ENCODE data around the gene PROCA1. TPM values are rescaled to one million over a fixed set of nuclear protein-coding genes. Genes with fewer than 3 reads are reported as not detected.
A peak's percentile ranks its signal among the peaks of the same experiment; 100 is the strongest.

PROCA1 gene
- total and polyA plus RNA-seq, 9 of the 15 experiments (the other 6 are each of a cell fraction or from before 2014, with no cell fraction given), result 0.78 to 16.2 (median 5.6) TPM

DNA sequence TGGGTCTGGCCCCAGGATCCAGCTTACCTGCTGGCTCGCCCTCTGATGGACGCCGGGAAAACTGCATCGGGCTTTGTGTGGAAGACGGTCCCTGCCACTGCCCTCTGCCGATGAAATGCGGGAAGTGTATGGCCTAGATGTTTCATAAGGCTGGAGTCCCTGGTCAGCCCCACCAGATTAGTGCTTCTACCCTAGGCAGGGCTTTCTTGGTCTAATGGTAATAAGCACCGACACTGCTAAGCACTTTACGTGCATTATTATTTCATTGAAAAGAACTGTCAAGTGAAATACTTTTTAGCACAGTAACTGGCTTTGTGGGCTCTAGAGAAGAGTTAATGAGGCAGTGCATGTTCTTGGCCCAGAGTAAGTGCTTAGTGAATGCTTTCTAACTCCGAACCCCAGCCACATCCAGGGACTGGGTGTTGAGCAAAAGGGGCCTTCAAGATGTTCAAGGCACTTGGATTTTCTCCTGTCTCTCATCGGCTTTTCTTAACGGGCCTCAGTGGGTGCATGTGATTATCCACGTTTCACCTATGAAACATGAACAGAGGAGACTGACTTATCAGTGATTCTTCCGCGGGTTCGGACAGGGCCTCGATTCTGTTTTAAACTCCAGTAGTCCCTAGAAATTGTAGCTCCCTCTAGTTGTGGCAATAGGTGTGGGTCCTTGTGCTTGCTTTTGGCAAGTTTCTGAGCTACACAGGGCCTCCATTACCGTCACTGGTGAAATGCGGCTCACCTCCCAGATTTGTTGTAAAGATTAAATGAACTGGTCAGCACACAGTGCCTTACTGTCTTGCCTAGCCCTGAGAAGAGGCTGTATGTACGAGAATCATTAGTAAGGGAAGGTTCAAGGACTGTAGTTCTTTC lies 38.7 kb upstream of the PROCA1 start (continued):
- TF ChIP-seq, protein P1, sequence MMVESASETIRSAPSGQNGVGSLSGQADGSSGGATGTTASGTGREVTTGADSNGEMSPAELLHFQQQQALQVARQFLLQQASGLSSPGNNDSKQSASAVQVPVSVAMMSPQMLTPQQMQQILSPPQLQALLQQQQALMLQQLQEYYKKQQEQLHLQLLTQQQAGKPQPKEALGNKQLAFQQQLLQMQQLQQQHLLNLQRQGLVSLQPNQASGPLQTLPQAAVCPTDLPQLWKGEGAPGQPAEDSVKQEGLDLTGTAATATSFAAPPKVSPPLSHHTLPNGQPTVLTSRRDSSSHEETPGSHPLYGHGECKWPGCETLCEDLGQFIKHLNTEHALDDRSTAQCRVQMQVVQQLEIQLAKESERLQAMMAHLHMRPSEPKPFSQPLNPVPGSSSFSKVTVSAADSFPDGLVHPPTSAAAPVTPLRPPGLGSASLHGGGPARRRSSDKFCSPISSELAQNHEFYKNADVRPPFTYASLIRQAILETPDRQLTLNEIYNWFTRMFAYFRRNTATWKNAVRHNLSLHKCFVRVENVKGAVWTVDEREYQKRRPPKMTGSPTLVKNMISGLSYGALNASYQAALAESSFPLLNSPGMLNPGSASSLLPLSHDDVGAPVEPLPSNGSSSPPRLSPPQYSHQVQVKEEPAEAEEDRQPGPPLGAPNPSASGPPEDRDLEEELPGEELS (CRISPR knock-in tag; IDR thresholded peaks at IDR 0.05; ENCODE audit: borderline replicate concordance), result no peak
- peak; percentile 50; the same call in 1 of the 2 replicates for TF ChIP-seq TEAD4 (IDR thresholded peaks at IDR 0.05; ENCODE audit: low read length)
- TF ChIP-seq TEAD4 (CRISPR knock-in tag; IDR thresholded peaks at IDR 0.05; ENCODE audit: borderline replicate concordance), result no peak
- TF ChIP-seq ZNF24 (IDR thresholded peaks at IDR 0.05), result no peak
- TF ChIP-seq NFIC (IDR thresholded peaks at IDR 0.05), result no peak
- TF ChIP-seq KDM5B (IDR thresholded peaks at IDR 0.05; ENCODE audit: insufficient replicate concordance, low read depth, low read length), result no peak
- no peak for TF ChIP-seq MEF2D (tag; conservative IDR thresholded peaks at IDR 0.05; ENCODE audit: low read depth)
- no peak for TF ChIP-seq KLF6 (CRISPR knock-in tag; IDR thresholded peaks at IDR 0.05; ENCODE audit: borderline replicate concordance)
- TF ChIP-seq CBX1 (IDR thresholded peaks at IDR 0.05; ENCODE audit: low read depth), result no peak; the same call in 1 of the 2 replicates
- no peak for TF ChIP-seq KAT8 (IDR thresholded peaks at IDR 0.05; ENCODE audit: low read depth)
- no peak for TF ChIP-seq ZNF699 (CRISPR knock-in tag; IDR thresholded peaks at IDR 0.05; ENCODE audit: insufficient replicate concordance)
- no peak for TF ChIP-seq TAF9B (IDR thresholded peaks at IDR 0.05; ENCODE audit: partially characterized antibody)
- peak; percentile 61; the same call in 1 of the 2 replicates for TF ChIP-seq RNF2 (IDR thresholded peaks at IDR 0.05)
- no peak for TF ChIP-seq TSC22D4 (tag; IDR thresholded peaks at IDR 0.05)
- peak; percentile 78; the same call in 1 of the 2 replicates for TF ChIP-seq SP1 (CRISPR knock-in tag; IDR thresholded peaks at IDR 0.05)
- TF ChIP-seq, protein P2, sequence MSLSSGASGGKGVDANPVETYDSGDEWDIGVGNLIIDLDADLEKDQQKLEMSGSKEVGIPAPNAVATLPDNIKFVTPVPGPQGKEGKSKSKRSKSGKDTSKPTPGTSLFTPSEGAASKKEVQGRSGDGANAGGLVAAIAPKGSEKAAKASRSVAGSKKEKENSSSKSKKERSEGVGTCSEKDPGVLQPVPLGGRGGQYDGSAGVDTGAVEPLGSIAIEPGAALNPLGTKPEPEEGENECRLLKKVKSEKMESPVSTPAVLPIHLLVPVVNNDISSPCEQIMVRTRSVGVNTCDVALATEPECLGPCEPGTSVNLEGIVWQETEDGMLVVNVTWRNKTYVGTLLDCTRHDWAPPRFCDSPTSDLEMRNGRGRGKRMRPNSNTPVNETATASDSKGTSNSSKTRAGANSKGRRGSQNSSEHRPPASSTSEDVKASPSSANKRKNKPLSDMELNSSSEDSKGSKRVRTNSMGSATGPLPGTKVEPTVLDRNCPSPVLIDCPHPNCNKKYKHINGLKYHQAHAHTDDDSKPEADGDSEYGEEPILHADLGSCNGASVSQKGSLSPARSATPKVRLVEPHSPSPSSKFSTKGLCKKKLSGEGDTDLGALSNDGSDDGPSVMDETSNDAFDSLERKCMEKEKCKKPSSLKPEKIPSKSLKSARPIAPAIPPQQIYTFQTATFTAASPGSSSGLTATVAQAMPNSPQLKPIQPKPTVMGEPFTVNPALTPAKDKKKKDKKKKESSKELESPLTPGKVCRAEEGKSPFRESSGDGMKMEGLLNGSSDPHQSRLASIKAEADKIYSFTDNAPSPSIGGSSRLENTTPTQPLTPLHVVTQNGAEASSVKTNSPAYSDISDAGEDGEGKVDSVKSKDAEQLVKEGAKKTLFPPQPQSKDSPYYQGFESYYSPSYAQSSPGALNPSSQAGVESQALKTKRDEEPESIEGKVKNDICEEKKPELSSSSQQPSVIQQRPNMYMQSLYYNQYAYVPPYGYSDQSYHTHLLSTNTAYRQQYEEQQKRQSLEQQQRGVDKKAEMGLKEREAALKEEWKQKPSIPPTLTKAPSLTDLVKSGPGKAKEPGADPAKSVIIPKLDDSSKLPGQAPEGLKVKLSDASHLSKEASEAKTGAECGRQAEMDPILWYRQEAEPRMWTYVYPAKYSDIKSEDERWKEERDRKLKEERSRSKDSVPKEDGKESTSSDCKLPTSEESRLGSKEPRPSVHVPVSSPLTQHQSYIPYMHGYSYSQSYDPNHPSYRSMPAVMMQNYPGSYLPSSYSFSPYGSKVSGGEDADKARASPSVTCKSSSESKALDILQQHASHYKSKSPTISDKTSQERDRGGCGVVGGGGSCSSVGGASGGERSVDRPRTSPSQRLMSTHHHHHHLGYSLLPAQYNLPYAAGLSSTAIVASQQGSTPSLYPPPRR (CRISPR knock-in tag; IDR thresholded peaks at IDR 0.05; ENCODE audit: borderline replicate concordance), result no peak
- no peak for TF ChIP-seq SMARCA5 (IDR thresholded peaks at IDR 0.05)
- TF ChIP-seq, protein P3, sequence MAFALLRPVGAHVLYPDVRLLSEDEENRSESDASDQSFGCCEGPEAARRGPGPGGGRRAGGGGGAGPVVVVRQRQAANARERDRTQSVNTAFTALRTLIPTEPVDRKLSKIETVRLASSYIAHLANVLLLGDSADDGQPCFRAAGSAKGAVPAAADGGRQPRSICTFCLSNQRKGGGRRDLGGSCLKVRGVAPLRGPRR (CRISPR knock-in tag; IDR thresholded peaks at IDR 0.05), result no peak
- TF ChIP-seq NFE2 (IDR thresholded peaks at IDR 0.05; ENCODE audit: low read depth), result no peak
- TF ChIP-seq, protein P4, sequence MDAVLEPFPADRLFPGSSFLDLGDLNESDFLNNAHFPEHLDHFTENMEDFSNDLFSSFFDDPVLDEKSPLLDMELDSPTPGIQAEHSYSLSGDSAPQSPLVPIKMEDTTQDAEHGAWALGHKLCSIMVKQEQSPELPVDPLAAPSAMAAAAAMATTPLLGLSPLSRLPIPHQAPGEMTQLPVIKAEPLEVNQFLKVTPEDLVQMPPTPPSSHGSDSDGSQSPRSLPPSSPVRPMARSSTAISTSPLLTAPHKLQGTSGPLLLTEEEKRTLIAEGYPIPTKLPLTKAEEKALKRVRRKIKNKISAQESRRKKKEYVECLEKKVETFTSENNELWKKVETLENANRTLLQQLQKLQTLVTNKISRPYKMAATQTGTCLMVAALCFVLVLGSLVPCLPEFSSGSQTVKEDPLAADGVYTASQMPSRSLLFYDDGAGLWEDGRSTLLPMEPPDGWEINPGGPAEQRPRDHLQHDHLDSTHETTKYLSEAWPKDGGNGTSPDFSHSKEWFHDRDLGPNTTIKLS (IDR thresholded peaks at IDR 0.05; ENCODE audit: borderline replicate concordance, low read depth), result peak; percentile 39; the same call in 1 of the 2 replicates
